Mesendoderm (in vitro differentiated cells): ENCODE results near the gene YBX3.

Source experiments
- DNase-seq: peaks from one replicate; pipeline ENCODE4 v3.0.0; 2013
- H2AK5ac ChIP-seq: 2 replicates; pipeline ENCODE4 v1.6.1; 2013; ENCODE audit warnings: low read length, inconsistent platforms
- H2BK120ac ChIP-seq: 2 replicates; pipeline ENCODE4 v1.6.1; 2013; ENCODE audit warnings: low read depth, mild to moderate bottlenecking, low read length, moderate library complexity, mixed read lengths
- H2BK15ac ChIP-seq: replicated peaks from 2 replicates; pipeline ENCODE4 v1.6.1; 2013; ENCODE audit warnings: low read depth, mild to moderate bottlenecking, moderate library complexity
- H2BK5ac ChIP-seq: 2 replicates; pipeline ENCODE4 v1.6.1; 2013; ENCODE audit warnings: low read length, inconsistent platforms
- H3K18ac ChIP-seq: 2 replicates; pipeline ENCODE4 v1.6.1; 2013; ENCODE audit warnings: mild to moderate bottlenecking, low read length, mixed read lengths
- H3K23ac ChIP-seq: one replicate; pipeline ENCODE4 v1.6.1; 2013; ENCODE audit warnings: low read length
- H3K27ac ChIP-seq: 2 replicates; pipeline ENCODE4 v1.5.1; 2013; ENCODE audit warnings: low read depth, mild to moderate bottlenecking, inconsistent platforms, low read length, moderate library complexity
- H3K27me3 ChIP-seq: 2 replicates; pipeline ENCODE4 v1.6.1; 2013; ENCODE audit warnings: low read length, control low read depth, mild to moderate bottlenecking, inconsistent platforms; ENCODE audit not compliant: insufficient read depth, poor library complexity
- H3K36me3 ChIP-seq: 2 replicates; pipeline ENCODE4 v1.6.1; 2013; ENCODE audit warnings: low read length, inconsistent platforms; ENCODE audit not compliant: control insufficient read depth, insufficient read depth
- H3K4ac ChIP-seq: one replicate; pipeline ENCODE4 v1.6.1; 2013; ENCODE audit warnings: low read depth, mild to moderate bottlenecking, low read length, moderate library complexity
- H3K4me1 ChIP-seq: 2 replicates; pipeline ENCODE4 v1.6.1; 2013; ENCODE audit warnings: low read depth, low read length, inconsistent platforms; ENCODE audit not compliant: control insufficient read depth
- H3K4me2 ChIP-seq: 2 replicates; pipeline ENCODE4 v1.6.1; 2013; ENCODE audit warnings: low read length
- H3K4me3 ChIP-seq: 2 replicates; pipeline ENCODE4 v1.5.1; 2013; ENCODE audit warnings: mild to moderate bottlenecking, low read length
- H3K56ac ChIP-seq: one replicate; pipeline ENCODE4 v1.6.1; 2013; ENCODE audit warnings: low read length
- H3K79me1 ChIP-seq: 2 replicates; pipeline ENCODE4 v1.6.1; 2013; ENCODE audit warnings: low read length, inconsistent platforms
- H3K79me2 ChIP-seq: 2 replicates; pipeline ENCODE4 v1.6.1; 2013; ENCODE audit warnings: mild to moderate bottlenecking, low read length; ENCODE audit not compliant: control insufficient read depth, insufficient read depth
- H3K9ac ChIP-seq: 2 replicates; pipeline ENCODE4 v1.6.1; 2013; ENCODE audit warnings: low read length, inconsistent platforms
- H4K5ac ChIP-seq: one replicate; pipeline ENCODE4 v1.6.1; 2013; ENCODE audit warnings: low read length
- H4K8ac ChIP-seq: one replicate; pipeline ENCODE4 v1.6.1; 2013; ENCODE audit warnings: low read depth, mild to moderate bottlenecking, control low read depth, low read length, moderate library complexity
- WGBS: extraction: QIAGEN DNeasy Blood & Tissue Kit; methylation state at CpG from one replicate; pipeline ENCODE4 v1.1.7; 2013; ENCODE audit warnings: low lambda C conversion rate, missing lambda C conversion rate; ENCODE audit not compliant: insufficient coverage; ENCODE audit errors: extremely low coverage; 5-methylcytosine and 5-hydroxymethylcytosine counted together

The YBX3 gene

GRCh38 chr12:10701131-10701681 is 21.9 kb downstream of the YBX3 start:
- H3K79me1 ChIP-seq: peaks cover 3% of the 10 kb centered on the region
- H3K79me2 ChIP-seq: no peaks in the 10 kb centered on the region
- peaks cover 7% of the 10 kb centered on the region for H3K36me3 ChIP-seq
- H3K27ac ChIP-seq: no peak overlapping the region
- no peak for DNase-seq
- no peak overlapping the region for H4K8ac ChIP-seq
- WGBS: 100% methylated on average over 1 of the region's 3 CpGs
- no peak overlapping the region for H3K18ac ChIP-seq
- H3K4me2 ChIP-seq: no peak overlapping the region
- no peak overlapping the region for H2BK15ac ChIP-seq
- no peaks in the 10 kb centered on the region for H3K4me1 ChIP-seq
- no peak overlapping the region for H4K5ac ChIP-seq
- H3K27me3 ChIP-seq: no peaks in the 10 kb centered on the region
- H3K23ac ChIP-seq: no peak overlapping the region
- no peak overlapping the region for H3K9ac ChIP-seq
- H3K56ac ChIP-seq: no peak overlapping the region
- H2BK5ac ChIP-seq: no peak overlapping the region
- H3K4ac ChIP-seq: no peak overlapping the region
- no peak overlapping the region for H2BK120ac ChIP-seq
- no peak overlapping the region for H3K4me3 ChIP-seq
- no peak overlapping the region for H2AK5ac ChIP-seq

GRCh38 chr12:10700581-10700980 is 22.5 kb downstream of the YBX3 start:
- Histone ChIP-seq H3K4me1 (no peaks in the 10 kb centered on the region), H2BK120ac (no peak overlapping the region), H3K9ac (no peak overlapping the region), H3K36me3 (peaks cover 7% of the 10 kb centered on the region), H3K56ac (no peak overlapping the region), H3K4me3 (no peak overlapping the region), H3K79me1 (peaks cover 3% of the 10 kb centered on the region), H4K5ac (no peak overlapping the region), H2AK5ac (no peak overlapping the region), H2BK5ac (no peak overlapping the region), H2BK15ac (no peak overlapping the region), H3K18ac (no peak overlapping the region), H4K8ac (no peak overlapping the region), H3K79me2 (no peaks in the 10 kb centered on the region), H3K4me2 (no peak overlapping the region), H3K4ac (no peak overlapping the region), H3K27me3 (no peaks in the 10 kb centered on the region), H3K23ac (no peak overlapping the region), H3K27ac (no peak overlapping the region)
- DNase-seq: no peak
- WGBS: no CpG with 5 or more reads among the region's 3 CpGs

GRCh38 chr12:10697862-10698261 is 25.3 kb downstream of the YBX3 start:
- no peaks in the 10 kb centered on the region for H3K27me3 ChIP-seq
- H2BK120ac ChIP-seq: no peak overlapping the region
- no peak overlapping the region for H2AK5ac ChIP-seq
- H3K4me3 ChIP-seq: no peak overlapping the region
- H3K27ac ChIP-seq: no peak overlapping the region
- no peak overlapping the region for H3K23ac ChIP-seq
- WGBS: no CpG with 5 or more reads among the region's 1 CpG
- peaks cover 5% of the 10 kb centered on the region for H3K36me3 ChIP-seq
- no peak overlapping the region for H3K18ac ChIP-seq
- H4K5ac ChIP-seq: no peak overlapping the region
- H3K79me2 ChIP-seq: no peaks in the 10 kb centered on the region
- no peak overlapping the region for H3K9ac ChIP-seq
- H3K56ac ChIP-seq: no peak overlapping the region
- no peaks in the 10 kb centered on the region for H3K79me1 ChIP-seq
- H2BK15ac ChIP-seq: no peak overlapping the region
- H4K8ac ChIP-seq: no peak overlapping the region
- no peaks in the 10 kb centered on the region for H3K4me1 ChIP-seq
- H2BK5ac ChIP-seq: no peak overlapping the region
- no peak overlapping the region for H3K4me2 ChIP-seq
- H3K4ac ChIP-seq: no peak overlapping the region
- DNase-seq: no peak

GRCh38 chr12:10697156-10697555 is 26.0 kb downstream of the YBX3 start:
- Histone ChIP-seq H3K27me3 (no peaks in the 10 kb centered on the region), H2AK5ac (no peak overlapping the region), H3K79me2 (no peaks in the 10 kb centered on the region), H3K36me3 (peaks cover 5% of the 10 kb centered on the region), H3K56ac (no peak overlapping the region), H2BK5ac (no peak overlapping the region), H3K23ac (no peak overlapping the region), H3K4ac (no peak overlapping the region), H3K79me1 (no peaks in the 10 kb centered on the region), H4K8ac (no peak overlapping the region), H2BK15ac (no peak overlapping the region), H3K4me3 (no peak overlapping the region), H3K9ac (no peak overlapping the region), H3K18ac (no peak overlapping the region), H2BK120ac (no peak overlapping the region), H4K5ac (no peak overlapping the region), H3K4me2 (no peak overlapping the region), H3K27ac (no peak overlapping the region), H3K4me1 (no peaks in the 10 kb centered on the region)
- DNase-seq: no peak
- WGBS: no CpG with 5 or more reads among the region's 2 CpGs

GRCh38 chr12:10690906-10691305 is 32.2 kb downstream of the YBX3 start:
- no peak for DNase-seq
- Histone ChIP-seq H3K4ac (no peak overlapping the region), H2BK120ac (no peak overlapping the region), H3K9ac (no peak overlapping the region), H3K27me3 (no peaks in the 10 kb centered on the region), H2BK5ac (no peak overlapping the region), H3K79me2 (no peaks in the 10 kb centered on the region), H3K4me2 (no peak overlapping the region), H4K5ac (no peak overlapping the region), H3K18ac (no peak overlapping the region), H3K36me3 (no peaks in the 10 kb centered on the region), H3K4me1 (no peaks in the 10 kb centered on the region), H3K79me1 (no peaks in the 10 kb centered on the region), H3K56ac (no peak overlapping the region), H2AK5ac (no peak overlapping the region), H3K27ac (no peak overlapping the region), H3K4me3 (no peak overlapping the region), H2BK15ac (no peak overlapping the region), H3K23ac (no peak overlapping the region), H4K8ac (no peak overlapping the region)
- WGBS: 100% methylated on average over 1 of the region's 2 CpGs

- H3K27ac ChIP-seq: no peak overlapping the region
- H3K18ac ChIP-seq: no peak overlapping the region
- H3K36me3 ChIP-seq: no peaks in the 10 kb centered on the region
- H3K4me1 ChIP-seq: no peaks in the 10 kb centered on the region
- no peak overlapping the region for H2BK15ac ChIP-seq
- H2AK5ac ChIP-seq: no peak overlapping the region
- H3K27me3 ChIP-seq: no peaks in the 10 kb centered on the region
- H3K4me3 ChIP-seq: no peak overlapping the region
- no peak overlapping the region for H3K23ac ChIP-seq
- no peak overlapping the region for H2BK120ac ChIP-seq
- no peak overlapping the region for H3K4ac ChIP-seq
- no peak overlapping the region for H3K4me2 ChIP-seq
- no CpG with 5 or more reads among the region's 2 CpGs for WGBS
- DNase-seq: no peak
- H3K79me2 ChIP-seq: no peaks in the 10 kb centered on the region
- H4K5ac ChIP-seq: no peak overlapping the region
- no peaks in the 10 kb centered on the region for H3K79me1 ChIP-seq
- no peak overlapping the region for H3K9ac ChIP-seq
- H3K56ac ChIP-seq: no peak overlapping the region
- no peak overlapping the region for H2BK5ac ChIP-seq
- no peak overlapping the region for H4K8ac ChIP-seq
Observed at GRCh38 chr12:10689146-10689545, 34.0 kb downstream of the YBX3 start.
